Measurements from ENCODE around the gene ATP10B.

DNA sequence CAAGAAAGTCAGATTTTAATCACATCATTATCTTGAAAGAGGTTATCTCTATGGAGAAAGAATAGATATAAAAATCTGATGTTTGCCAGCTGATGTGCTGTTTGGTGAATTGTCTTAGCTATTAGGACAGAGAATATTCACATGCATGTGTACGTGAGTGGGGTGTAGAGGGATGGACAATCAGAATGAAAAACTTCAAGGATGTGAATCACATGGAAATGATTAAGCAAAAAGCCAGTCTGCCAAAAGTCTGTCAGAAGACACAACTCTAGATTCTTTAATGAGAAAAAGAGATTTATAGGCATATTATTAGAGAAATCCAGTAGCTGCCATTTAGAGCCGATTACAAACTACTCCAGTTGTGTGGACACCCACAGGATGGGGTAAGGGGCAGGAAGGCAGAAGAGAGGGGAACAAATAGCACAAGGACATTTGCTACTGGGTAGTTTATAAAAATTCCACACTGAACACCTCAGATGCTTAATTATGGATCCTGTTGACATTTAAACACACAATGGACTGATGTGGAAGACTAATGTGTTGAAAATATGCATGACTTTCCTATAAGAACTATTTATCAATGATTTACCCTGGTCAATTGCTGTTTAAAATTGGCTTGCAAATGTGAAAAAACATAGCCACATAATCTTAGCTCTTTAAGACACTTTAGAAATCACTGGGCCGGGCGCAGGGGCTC, 302.9 kb downstream of the ATP10B start:
- TF ChIP-seq, protein P1, sequence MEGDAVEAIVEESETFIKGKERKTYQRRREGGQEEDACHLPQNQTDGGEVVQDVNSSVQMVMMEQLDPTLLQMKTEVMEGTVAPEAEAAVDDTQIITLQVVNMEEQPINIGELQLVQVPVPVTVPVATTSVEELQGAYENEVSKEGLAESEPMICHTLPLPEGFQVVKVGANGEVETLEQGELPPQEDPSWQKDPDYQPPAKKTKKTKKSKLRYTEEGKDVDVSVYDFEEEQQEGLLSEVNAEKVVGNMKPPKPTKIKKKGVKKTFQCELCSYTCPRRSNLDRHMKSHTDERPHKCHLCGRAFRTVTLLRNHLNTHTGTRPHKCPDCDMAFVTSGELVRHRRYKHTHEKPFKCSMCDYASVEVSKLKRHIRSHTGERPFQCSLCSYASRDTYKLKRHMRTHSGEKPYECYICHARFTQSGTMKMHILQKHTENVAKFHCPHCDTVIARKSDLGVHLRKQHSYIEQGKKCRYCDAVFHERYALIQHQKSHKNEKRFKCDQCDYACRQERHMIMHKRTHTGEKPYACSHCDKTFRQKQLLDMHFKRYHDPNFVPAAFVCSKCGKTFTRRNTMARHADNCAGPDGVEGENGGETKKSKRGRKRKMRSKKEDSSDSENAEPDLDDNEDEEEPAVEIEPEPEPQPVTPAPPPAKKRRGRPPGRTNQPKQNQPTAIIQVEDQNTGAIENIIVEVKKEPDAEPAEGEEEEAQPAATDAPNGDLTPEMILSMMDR (IDR thresholded peaks at IDR 0.05) = no peak
- TF ChIP-seq, protein P2, sequence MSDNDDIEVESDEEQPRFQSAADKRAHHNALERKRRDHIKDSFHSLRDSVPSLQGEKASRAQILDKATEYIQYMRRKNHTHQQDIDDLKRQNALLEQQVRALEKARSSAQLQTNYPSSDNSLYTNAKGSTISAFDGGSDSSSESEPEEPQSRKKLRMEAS (IDR thresholded peaks at IDR 0.05; ENCODE audit: low read depth) = no peak
- no peak for TF ChIP-seq JUND (IDR thresholded peaks at IDR 0.05)

Data from SK-N-SH (cell line).